ENCODE measurements around the gene IL17RD. TPM values are rescaled to one million over a fixed set of nuclear protein-coding genes. Genes with fewer than 3 reads are reported as not detected.

The IL17RD gene
- total RNA-seq, 1 donor from 2014 or later: 51.9 TPM

DNA sequence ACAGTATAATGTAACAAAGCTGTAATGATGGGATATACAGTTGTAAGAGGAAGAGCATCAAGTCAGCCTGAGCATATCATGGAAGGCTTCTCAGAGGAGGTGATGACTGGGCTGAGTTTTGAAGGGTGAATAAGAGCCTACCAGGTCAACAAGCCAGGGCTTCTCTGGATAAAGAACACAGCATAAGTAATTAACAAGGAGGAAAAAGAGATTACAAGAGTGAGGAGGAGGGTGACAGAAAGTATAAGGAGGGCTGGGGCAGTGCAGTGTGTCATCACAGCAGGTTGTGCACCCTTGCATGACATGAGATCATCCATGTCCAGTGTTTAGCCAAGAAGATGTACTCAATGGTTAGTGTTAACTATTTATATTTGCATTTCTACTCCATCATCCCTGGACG is 121.6 kb downstream of the IL17RD start:
- no peaks in the 10 kb centered on the region for H3K4me1 Mint-ChIP-seq

DNA sequence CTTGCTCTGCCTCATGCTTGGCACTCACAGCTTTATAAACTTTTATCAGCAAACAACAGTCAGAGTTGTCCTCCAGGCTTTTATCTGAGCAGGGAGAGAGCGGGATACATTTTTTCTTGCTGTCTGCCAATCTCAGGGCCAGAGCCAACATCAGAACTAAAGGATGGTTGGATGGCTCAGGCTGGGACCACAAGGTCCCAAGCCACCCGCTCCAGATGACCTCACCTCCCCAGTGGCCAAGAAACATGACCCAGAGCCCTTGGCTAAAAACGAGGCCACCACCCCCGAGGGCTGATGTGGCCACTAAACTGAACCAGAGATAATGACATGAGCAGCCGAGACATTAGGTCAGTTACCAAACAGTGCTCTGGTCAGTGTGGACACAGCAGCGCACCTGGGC is 123.5 kb downstream of the IL17RD start:
- H3K36me3 Mint-ChIP-seq (ENCODE audit: low read depth): peaks cover 2% of the 10 kb centered on the region
- no peaks in the 10 kb centered on the region for H3K4me1 Mint-ChIP-seq
- no peaks in the 10 kb centered on the region for H3K27me3 Mint-ChIP-seq (ENCODE audit: low read depth)
- H3K4me3 Mint-ChIP-seq: no peak overlapping the region
- no peaks in the 10 kb centered on the region for H3K9me3 Mint-ChIP-seq
- TF ChIP-seq, protein P1, sequence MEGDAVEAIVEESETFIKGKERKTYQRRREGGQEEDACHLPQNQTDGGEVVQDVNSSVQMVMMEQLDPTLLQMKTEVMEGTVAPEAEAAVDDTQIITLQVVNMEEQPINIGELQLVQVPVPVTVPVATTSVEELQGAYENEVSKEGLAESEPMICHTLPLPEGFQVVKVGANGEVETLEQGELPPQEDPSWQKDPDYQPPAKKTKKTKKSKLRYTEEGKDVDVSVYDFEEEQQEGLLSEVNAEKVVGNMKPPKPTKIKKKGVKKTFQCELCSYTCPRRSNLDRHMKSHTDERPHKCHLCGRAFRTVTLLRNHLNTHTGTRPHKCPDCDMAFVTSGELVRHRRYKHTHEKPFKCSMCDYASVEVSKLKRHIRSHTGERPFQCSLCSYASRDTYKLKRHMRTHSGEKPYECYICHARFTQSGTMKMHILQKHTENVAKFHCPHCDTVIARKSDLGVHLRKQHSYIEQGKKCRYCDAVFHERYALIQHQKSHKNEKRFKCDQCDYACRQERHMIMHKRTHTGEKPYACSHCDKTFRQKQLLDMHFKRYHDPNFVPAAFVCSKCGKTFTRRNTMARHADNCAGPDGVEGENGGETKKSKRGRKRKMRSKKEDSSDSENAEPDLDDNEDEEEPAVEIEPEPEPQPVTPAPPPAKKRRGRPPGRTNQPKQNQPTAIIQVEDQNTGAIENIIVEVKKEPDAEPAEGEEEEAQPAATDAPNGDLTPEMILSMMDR (conservative IDR thresholded peaks at IDR 0.05): no peak
- DNase-seq (ENCODE audit: low read depth, low spot score): no peak
- no peak overlapping the region for H3K27ac Mint-ChIP-seq (ENCODE audit: unreplicated experiment)

More for the DNA sequence above, 121.6 kb downstream of the IL17RD start:
- no peak overlapping the region for H3K4me3 Mint-ChIP-seq
- peaks cover 2% of the 10 kb centered on the region for H3K36me3 Mint-ChIP-seq (ENCODE audit: low read depth)
- TF ChIP-seq, protein P1 (conservative IDR thresholded peaks at IDR 0.05): no peak
- H3K27ac Mint-ChIP-seq (ENCODE audit: unreplicated experiment): no peak overlapping the region
- H3K9me3 Mint-ChIP-seq: no peaks in the 10 kb centered on the region
- DNase-seq (ENCODE audit: low read depth, low spot score): no peak
- H3K27me3 Mint-ChIP-seq (ENCODE audit: low read depth): no peaks in the 10 kb centered on the region

Other genes starting within 250 kb of the IL17RD start
- not detected in 2 replicates for gene SPATA12, start 104.7 kb downstream of the IL17RD start, total RNA-seq
- 0.98 and 1.7 TPM in 2 replicates for gene HESX1, start 34.6 kb upstream of the IL17RD start, total RNA-seq
- gene APPL1, start 62.4 kb upstream of the IL17RD start, total RNA-seq: 27.5 and 28.9 TPM in 2 replicates
- gene ASB14, start 127.3 kb upstream of the IL17RD start, total RNA-seq: not detected in 2 replicates

Measured in neural crest cell (in vitro differentiated cells).